Heart right ventricle (tissue), 16 donors: ENCODE data around the gene HPCAL1. TPM values are rescaled to one million over a fixed set of nuclear protein-coding genes. Genes with fewer than 3 reads are reported as not detected.

Experiments used
- ATAC-seq, 8 donors: fragments of 200-7000 bp; cut with Tn5 transposase; one replicate each; pipeline ENCODE4 v1.9.1; 2020; ENCODE audit warnings: mild to moderate bottlenecking in 8 of 8, moderate library complexity in 8 of 8, moderate number of reproducible peaks in 1 of 8
- DNase-seq, 2 donors: peaks; one replicate each; pipeline ENCODE4 v3.0.0-alpha.2; 2020
- H3K27ac ChIP-seq, 10 donors: fragments of 200-600 bp; sonication (generic) in 2 of 10; one replicate each; pipeline versions ENCODE4 v1.5.0 to v1.8.0; 2020 to 2022; ENCODE audit warnings: mild to moderate bottlenecking in 3 of 10
- H3K27me3 ChIP-seq, 7 donors: fragments of 200-600 bp; one replicate each; pipeline ENCODE4 v1.8.0; 2021 to 2022; ENCODE audit warnings: mild to moderate bottlenecking in 2 of 7
- H3K36me3 ChIP-seq, 9 donors: fragments of 200-600 bp; sonication (generic) in 1 of 9; one replicate each; pipeline versions ENCODE4 v1.5.0 to v1.8.0; 2020 to 2022; ENCODE audit warnings: mild to moderate bottlenecking in 2 of 9
- H3K4me1 ChIP-seq, 9 donors: fragments of 200-600 bp; sonication (generic) in 1 of 9; one replicate each; pipeline versions ENCODE4 v1.5.0 to v1.8.0; 2020 to 2022; ENCODE audit warnings: mild to moderate bottlenecking in 4 of 9
- H3K4me3 ChIP-seq, 10 donors: fragments of 200-600 bp; sonication (generic) in 2 of 10; one replicate each; pipeline versions ENCODE4 v1.5.0 to v1.8.0; 2020 to 2022; ENCODE audit warnings: mild to moderate bottlenecking in 7 of 10, moderate library complexity in 2 of 10
- H3K9me3 ChIP-seq, 11 donors: fragments of 200-600 bp in 10 of 11; sonication (generic) in 2 of 11; one replicate each; pipeline versions ENCODE4 v1.5.0 to v1.8.0; 2013 to 2022; ENCODE audit warnings: mild to moderate bottlenecking in 2 of 11, control low read depth in 1 of 11, moderate library complexity in 1 of 11
- WGBS, 2 donors: extraction: QIAGEN DNeasy Blood & Tissue Kit; methylation state at CpG; one replicate each; pipeline ENCODE4 v1.1.7; 2013; ENCODE audit warnings: inconsistent platforms in 1 of 2; 5-methylcytosine and 5-hydroxymethylcytosine counted together
- intact Hi-C, 10 donors: fragments of 100-400 bp; cut with DNase I; formaldehyde crosslinking; loops; one replicate each; pipeline versions ENCODE4 v1.11.1 to v1.14.2; 2022
- polyA plus RNA-seq, 2 donors: library from polyadenylated mRNA; stranded (reverse); fragments of 200-250 nt; gene quantifications; one replicate each; pipeline ENCODE4 v1.2.3, GENCODE V29; 2013
- total RNA-seq, 10 donors: library from RNA; stranded (reverse); fragmentation: NEBNext Ultra II Directional in 3 of 10; extraction: Animal tissue kit (Norgen Biotek cat#: 25700) in 3 of 10; gene quantifications; one replicate each; pipeline versions ENCODE4 v1.2.1 to v1.2.4, GENCODE V29; 2021 to 2023
- TF ChIP-seq, protein P1 (sequence below), 9 donors: fragments of 200-600 bp; sonication (generic) in 2 of 9; IDR thresholded peaks; one replicate each; pipeline versions ENCODE4 v1.5.0 to v1.8.0; 2021 to 2022; ENCODE audit warnings: antibody characterized with exemption in 9 of 9, mild to moderate bottlenecking in 5 of 9, moderate library complexity in 1 of 9
- donor health status: Arrhythmogenic right ventricular cardiomyopathy.
- donor health status: ischemic (EF 13 %, LVEDD 7.1; RV severe dilation, severe dysfunction).
- donor health status: healthy with polysubstance abuse.
- donor health status: DM: no; HTN: yes; CAD: no.
- donor health status: DM: no; HTN: no; CAD: no.
- donor health status: ischemic (EF 25% LVEDD 6.9; RV normal size, moderate dysfunction).
- donor health status: ischemic (EF 25% LVEDD 5.7; RV mildly dilated, moderate dysfunction).
- donor health status: healthy.
- donor health status: DM: yes; HTN: yes; CAD: no.
- donor health status: Ischemic cardiomyopathy.
- donor health status: ischemic (EF 35%, LVEDD 5.7; RV mildly dilated, moderate dysfunction).
- donor health status: nonischemic (EF 11% LVEDD 7.7; RV severe dilation, severe dysfunction).
- donor health status: DM: yes; HTN: yes; CAD: no.
- donor health status: PGD.
- donor health status: ischemic (EF 29% LVEDD 5.4; RV normal size, mild dysfunction).
- donor health status: nonischemic (EF 23%, LVEDD 6.1; RV moderate dilation, normal function).

The HPCAL1 gene
- total and polyA plus RNA-seq, 12 donors = 15.8 to 49.2 (median 27.5) TPM

GRCh38 chr2:10322973-10323372 lies 20.3 kb downstream of the HPCAL1 start:
- 97 to 99% methylated on average over 13 of the region's 13 CpGs for WGBS, 2 donors
- Histone ChIP-seq H3K4me3 (no peak overlapping the region), H3K36me3 (no peaks in the 10 kb centered on the region), H3K9me3 (no peaks in the 10 kb centered on the region), H3K27ac (no peak overlapping the region), H3K4me1 (peaks cover 0 to 51% (median 29%) of the 10 kb centered on the region in 9 donors), H3K27me3 (no peaks in the 10 kb centered on the region)
- DNase-seq (no peak), ATAC-seq (no peak)
- TF ChIP-seq, protein P1, sequence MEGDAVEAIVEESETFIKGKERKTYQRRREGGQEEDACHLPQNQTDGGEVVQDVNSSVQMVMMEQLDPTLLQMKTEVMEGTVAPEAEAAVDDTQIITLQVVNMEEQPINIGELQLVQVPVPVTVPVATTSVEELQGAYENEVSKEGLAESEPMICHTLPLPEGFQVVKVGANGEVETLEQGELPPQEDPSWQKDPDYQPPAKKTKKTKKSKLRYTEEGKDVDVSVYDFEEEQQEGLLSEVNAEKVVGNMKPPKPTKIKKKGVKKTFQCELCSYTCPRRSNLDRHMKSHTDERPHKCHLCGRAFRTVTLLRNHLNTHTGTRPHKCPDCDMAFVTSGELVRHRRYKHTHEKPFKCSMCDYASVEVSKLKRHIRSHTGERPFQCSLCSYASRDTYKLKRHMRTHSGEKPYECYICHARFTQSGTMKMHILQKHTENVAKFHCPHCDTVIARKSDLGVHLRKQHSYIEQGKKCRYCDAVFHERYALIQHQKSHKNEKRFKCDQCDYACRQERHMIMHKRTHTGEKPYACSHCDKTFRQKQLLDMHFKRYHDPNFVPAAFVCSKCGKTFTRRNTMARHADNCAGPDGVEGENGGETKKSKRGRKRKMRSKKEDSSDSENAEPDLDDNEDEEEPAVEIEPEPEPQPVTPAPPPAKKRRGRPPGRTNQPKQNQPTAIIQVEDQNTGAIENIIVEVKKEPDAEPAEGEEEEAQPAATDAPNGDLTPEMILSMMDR (IDR thresholded peaks at IDR 0.05) = no peak
- intact Hi-C loops = no loop called here

DNA sequence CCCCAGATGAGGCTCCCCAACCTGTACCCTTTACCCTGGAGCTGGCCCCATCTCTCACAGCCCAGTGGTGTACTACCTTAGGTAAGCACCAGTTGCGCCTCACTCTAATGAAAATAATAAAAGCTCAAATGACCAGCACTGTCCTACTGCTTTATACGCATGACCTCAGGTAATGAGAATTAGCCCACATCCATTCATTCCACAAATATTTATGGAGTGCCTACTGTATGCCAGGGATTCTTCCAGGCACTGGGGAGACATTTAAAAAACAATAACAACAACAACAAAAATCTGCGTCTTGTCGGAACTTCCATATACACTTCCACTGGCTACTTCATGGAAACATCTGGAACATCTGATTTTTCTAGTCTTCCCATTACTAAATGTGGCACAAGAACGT lies 20.8 kb downstream of the HPCAL1 start:
- no peak for ATAC-seq
- Histone ChIP-seq H3K27ac (no peak overlapping the region), H3K4me1 (peaks cover 0 to 57% (median 30%) of the 10 kb centered on the region in 9 donors), H3K4me3 (no peak overlapping the region), H3K9me3 (no peaks in the 10 kb centered on the region), H3K36me3 (no peaks in the 10 kb centered on the region), H3K27me3 (no peaks in the 10 kb centered on the region)
- intact Hi-C loops = no loop called here
- no peak for DNase-seq
- TF ChIP-seq, protein P1 (IDR thresholded peaks at IDR 0.05) = no peak
- 85 to 88% methylated on average over 5 of the region's 5 CpGs for WGBS, 2 donors

- H3K36me3 ChIP-seq = no peaks in the 10 kb centered on the region
- ATAC-seq (no peak), DNase-seq (no peak)
- H3K27me3 ChIP-seq = no peaks in the 10 kb centered on the region
- H3K27ac ChIP-seq = no peak overlapping the region
- H3K4me3 ChIP-seq = no peak overlapping the region
- H3K9me3 ChIP-seq = no peaks in the 10 kb centered on the region
- peaks cover 0 to 61% (median 37%) of the 10 kb centered on the region in 9 donors for H3K4me1 ChIP-seq
- WGBS, 2 donors = 67 to 74% methylated on average over 5 of the region's 5 CpGs
- TF ChIP-seq, protein P1 (IDR thresholded peaks at IDR 0.05) = no peak
- intact Hi-C loops = no loop called here
Measured at GRCh38 chr2:10324095-10324832, 21.6 kb downstream of the HPCAL1 start.

DNA sequence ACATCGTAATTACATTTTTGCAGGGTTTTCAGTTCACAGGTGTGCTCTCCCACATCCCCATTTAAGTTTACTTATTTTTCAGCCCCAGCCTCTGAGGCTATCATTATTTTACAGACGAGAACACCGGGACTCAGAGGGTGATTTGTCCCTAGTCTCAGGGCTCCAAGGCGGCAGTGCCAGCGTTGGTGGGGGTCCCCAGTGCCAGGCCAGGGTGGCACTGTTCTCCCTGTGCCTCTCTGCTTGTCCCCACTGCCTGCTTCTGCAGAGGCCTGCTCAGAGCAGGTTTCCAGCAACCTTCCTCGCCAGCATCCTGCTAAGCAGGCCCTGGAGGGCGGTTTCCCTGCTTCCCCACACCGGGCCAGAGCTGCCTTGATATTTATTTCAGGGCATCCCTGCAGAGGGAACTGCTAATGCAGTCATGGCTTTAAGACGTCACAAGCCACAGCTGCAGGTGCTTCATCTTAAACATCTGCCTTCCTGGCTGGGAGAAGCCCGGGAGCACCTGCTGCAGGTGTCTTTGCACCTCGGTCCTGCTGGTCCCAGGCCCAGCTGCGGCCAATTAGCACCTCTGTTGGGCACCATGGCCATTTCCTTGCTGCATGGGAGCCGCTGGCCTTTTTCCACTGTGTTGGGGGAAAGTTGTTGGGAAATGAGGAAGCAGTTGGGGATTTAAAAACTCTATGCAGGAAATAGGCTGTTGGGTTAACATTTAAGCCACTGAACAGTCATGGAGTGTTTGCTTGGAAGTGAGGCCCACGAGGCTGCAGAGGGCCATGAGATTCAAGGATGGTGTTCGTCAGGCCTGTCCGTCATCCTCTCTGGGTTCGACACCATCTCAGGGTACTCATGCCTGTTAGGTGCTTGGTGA lies 22.8 kb downstream of the HPCAL1 start:
- TF ChIP-seq, protein P1 (IDR thresholded peaks at IDR 0.05) = no peak
- Histone ChIP-seq H3K27me3 (no peaks in the 10 kb centered on the region), H3K36me3 (no peaks in the 10 kb centered on the region), H3K9me3 (no peaks in the 10 kb centered on the region), H3K27ac (no peak overlapping the region), H3K4me3 (no peak overlapping the region), H3K4me1 (peaks cover 0 to 66% (median 49%) of the 10 kb centered on the region in 9 donors)
- DNase-seq = no peak
- no peak for ATAC-seq
- 86 to 87% methylated on average over 17 of the region's 17 CpGs for WGBS, 2 donors
- intact Hi-C loops = no loop called here
